Kidney epithelial cell (primary cell): ENCODE results near the gene ECE1. TPM values are rescaled to one million over a fixed set of nuclear protein-coding genes. Genes with fewer than 3 reads are reported as not detected.

Experiments used
- DNase-seq: peaks from one replicate; pipeline ENCODE4 v3.0.0-alpha.2; 2010; ENCODE audit warnings: low read depth
- H3K27me3 ChIP-seq: 2 replicates; pipeline ENCODE4 v1.6.0; 2011; ENCODE audit warnings: low read length; ENCODE audit not compliant: control insufficient read depth, insufficient read depth
- H3K36me3 ChIP-seq: 2 replicates; pipeline ENCODE4 v1.5.1; 2011; ENCODE audit warnings: low read length; ENCODE audit not compliant: control insufficient read depth, insufficient read depth
- H3K4me3 ChIP-seq: 2 replicates; pipeline ENCODE4 v1.5.1; 2011; ENCODE audit warnings: low read depth, mild to moderate bottlenecking, control low read depth, low read length
- CTCF ChIP-seq: IDR thresholded peaks from 2 replicates; pipeline ENCODE4 v1.5.1; 2011; ENCODE audit warnings: mild to moderate bottlenecking, moderate library complexity, low read length, control low read depth, inconsistent platforms; ENCODE audit not compliant: insufficient read depth, poor library complexity, severe bottlenecking
- total RNA-seq: library from RNA; depleted of rRNA; stranded (reverse); fragments of >200 nt; gene quantifications from 2 replicates; pipeline ENCODE4 v1.2.3, GENCODE V29; 2015

ECE1 gene
- total RNA-seq, 1 donor from 2014 or later = 181 TPM

- Histone ChIP-seq H3K27me3 (no peaks in the 10 kb centered on the region), H3K36me3 (no peaks in the 10 kb centered on the region), H3K4me3 (no peak overlapping the region)
- no peak for DNase-seq
- no peak for TF ChIP-seq CTCF
Measured at GRCh38 chr1:21293537-21294265, 3.4 kb upstream of the ECE1 start.

GRCh38 chr1:21292984-21293536 lies 2.8 kb upstream of the ECE1 start:
- TF ChIP-seq CTCF = no peak
- Histone ChIP-seq H3K4me3 (no peak overlapping the region), H3K27me3 (no peaks in the 10 kb centered on the region), H3K36me3 (no peaks in the 10 kb centered on the region)
- DNase-seq = no peak

- no peak for TF ChIP-seq CTCF
- Histone ChIP-seq H3K4me3 (no peak overlapping the region), H3K27me3 (no peaks in the 10 kb centered on the region), H3K36me3 (no peaks in the 10 kb centered on the region)
- DNase-seq = no peak
Measured at GRCh38 chr1:21292503-21292983, 2.3 kb upstream of the ECE1 start.

- TF ChIP-seq CTCF = no peak
- no peak overlapping the region for H3K4me3 ChIP-seq
- H3K36me3 ChIP-seq = no peaks in the 10 kb centered on the region
- H3K27me3 ChIP-seq = no peaks in the 10 kb centered on the region
- DNase-seq = no peak
Measured at GRCh38 chr1:21291964-21292363, 1.7 kb upstream of the ECE1 start.

GRCh38 chr1:21291184-21291583 lies 921 bp upstream of the ECE1 start:
- no peaks in the 10 kb centered on the region for H3K27me3 ChIP-seq
- no peak for DNase-seq
- H3K36me3 ChIP-seq = no peaks in the 10 kb centered on the region
- TF ChIP-seq CTCF = no peak
- H3K4me3 ChIP-seq = no peak overlapping the region

- H3K4me3 ChIP-seq = peak overlapping the region; percentile 79
Measured at GRCh38 chr1:21290546-21290944, 282 bp upstream of the ECE1 start.

More at GRCh38 chr1:21290546-21290944, 282 bp upstream of the ECE1 start:
- H3K27me3 ChIP-seq = no peaks in the 10 kb centered on the region
- DNase-seq = no peak
- H3K36me3 ChIP-seq = no peaks in the 10 kb centered on the region
- no peak for TF ChIP-seq CTCF
